ENCODE data around the gene RNU2-63P.
"Not testable (repeated sequence)": the region's sequence is repeated elsewhere in the genome, so short reads cannot be mapped to it uniquely, and the experiment has no call there.

Gene RNU2-63P

GRCh38 chr2:88027697-88028389, 11.5 kb upstream of the RNU2-63P start:
- no peak for DNase-seq

DNA sequence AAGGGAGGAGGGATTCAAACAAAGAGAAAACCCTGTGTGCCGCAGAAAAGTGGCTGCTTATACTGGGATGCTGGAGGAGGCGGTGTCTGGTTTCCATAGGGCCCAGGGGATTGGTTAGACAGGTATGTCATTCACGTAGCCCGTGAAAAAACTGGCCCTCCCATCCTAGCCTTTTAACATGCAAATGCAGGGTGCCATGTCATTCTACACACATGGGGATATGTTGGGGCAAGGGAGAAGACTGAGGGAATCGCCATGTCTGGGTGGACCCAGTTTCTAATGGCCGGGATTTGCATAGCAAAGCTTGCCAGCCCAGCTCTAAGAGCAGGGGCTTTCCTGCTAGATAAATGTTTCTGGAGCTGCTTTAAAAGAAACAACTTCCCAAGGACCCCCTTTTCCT, 8.2 kb upstream of the RNU2-63P start:
- no peak for DNase-seq

DNA sequence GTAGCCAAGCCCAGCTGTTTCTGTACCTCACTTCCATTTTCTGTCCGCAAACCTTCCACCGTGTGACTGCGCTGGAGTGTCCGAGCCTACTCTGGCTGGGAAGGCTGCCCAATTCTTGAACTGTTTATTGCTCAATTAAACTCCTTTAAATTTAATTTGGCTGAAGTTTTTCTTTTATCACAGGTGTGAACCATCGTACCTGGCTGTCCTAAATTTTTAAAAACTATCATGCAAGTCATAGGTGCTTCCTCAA, 6.2 kb upstream of the RNU2-63P start:
- no peak for DNase-seq

- DNase-seq, result no peak
These were observed 3.6 kb upstream of the RNU2-63P start for GRCh38 chr2:88019985-88020384.

DNA sequence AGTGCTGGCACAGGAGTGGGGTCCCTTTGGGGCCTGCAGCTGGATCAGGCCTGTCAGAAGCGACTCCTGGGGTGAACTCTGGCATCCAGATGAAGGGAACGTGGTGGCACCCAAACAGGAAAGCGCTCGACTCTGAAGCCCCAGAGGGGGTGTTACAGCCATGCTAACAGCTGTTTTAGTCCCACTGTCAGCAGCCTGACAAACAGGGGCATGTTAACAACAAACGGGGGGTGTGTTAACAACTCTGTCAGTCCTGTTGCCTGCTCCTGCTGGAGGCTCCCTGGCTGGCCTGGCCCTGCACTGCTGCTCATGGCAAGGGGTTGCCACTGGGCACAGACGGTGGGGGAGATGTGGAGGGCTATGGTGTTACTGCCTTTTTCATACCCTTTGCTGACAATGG, 2.6 kb upstream of the RNU2-63P start:
- DNase-seq, result no peak

DNA sequence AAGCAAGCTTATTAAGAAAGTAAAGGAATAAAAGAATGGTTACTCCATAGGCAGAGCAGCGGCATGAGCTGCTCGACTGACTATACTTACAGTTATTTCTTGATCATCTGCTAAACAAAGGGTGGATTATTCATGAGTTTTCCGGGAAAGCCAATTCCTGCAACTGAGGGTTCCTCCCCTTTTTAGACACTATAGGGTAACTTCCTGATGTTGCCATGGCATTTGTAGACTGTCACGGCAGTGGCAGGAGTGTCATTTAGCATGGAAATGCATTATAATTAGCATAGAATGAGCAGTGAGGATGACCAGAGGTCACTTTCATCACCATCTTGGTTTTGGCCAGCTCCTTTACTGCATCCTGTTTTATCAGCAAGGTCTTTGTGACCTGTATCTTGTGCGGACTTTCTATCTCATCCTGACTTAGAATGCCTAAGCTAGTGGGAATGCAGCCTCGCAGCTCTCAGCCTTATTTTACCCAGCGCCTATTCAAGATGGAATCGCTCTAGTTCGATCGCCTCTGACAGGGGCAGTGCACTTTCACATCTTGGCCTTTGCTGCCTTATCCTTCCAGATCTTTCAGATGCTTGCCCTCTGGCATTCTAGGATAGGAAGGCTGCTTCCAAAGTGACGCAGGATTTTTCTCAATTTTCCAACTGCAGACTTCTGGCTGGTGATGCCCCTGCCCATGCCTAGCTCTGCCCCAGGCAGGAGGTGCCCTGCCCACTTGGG, 1.9 kb upstream of the RNU2-63P start:
- DNase-seq, result not testable (repeated sequence)

DNA sequence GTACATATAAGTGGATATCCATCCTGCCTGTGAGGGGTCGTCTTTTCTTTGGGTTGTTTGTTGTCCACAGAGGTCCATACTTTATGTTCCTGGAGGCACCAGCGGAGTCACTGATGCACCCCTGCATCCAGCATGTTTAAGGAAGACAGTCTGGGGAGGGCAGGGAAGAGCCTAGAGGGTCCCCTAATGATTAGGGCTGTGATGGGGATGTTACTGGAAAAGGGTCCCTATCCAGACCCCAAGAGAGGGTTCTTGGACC, 1.4 kb upstream of the RNU2-63P start:
- not testable (repeated sequence) for DNase-seq

DNA sequence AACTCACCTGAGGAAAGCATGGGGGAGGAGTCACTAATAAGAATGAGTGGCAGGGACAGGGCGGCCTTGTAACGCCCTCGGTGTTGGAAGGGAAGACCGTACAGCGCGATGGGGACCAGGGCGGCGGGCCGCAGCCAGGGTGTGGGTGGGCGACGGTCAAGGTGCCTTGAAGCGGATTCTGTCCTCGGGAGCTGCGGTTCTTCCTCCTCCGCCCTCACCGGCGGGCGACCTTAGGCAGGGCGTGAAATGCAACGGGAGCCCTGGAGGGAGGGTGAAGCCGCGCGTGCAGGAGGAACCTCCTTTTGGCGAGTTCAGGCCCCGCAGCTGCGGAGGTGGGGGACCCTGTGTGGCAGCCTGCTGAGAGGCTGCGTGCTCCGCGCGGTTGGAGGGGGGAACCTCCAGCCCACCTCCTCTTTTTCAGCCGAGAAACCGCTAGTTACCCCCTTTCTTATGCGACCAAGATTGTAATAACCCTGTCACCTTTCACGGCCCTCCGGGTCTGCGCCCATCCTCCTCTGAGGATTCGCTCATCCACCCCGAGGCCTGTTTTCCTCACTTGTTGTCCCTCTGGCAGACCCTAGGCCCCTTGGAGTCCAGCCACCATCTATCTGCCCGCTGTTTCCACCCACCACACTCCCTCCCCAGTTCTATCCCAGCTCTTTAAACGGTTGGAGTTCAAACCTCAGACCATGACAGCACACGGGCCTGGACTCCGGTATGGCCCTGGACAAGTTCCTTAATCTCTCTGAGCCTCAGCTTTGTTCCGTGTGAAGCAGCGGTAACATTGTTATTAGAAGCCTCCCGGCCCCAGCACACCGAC, 823 bp upstream of the RNU2-63P start:
- no peak for DNase-seq

GRCh38 chr2:88011011-88011410, 5.3 kb downstream of the RNU2-63P start:
- DNase-seq, result no peak

DNA sequence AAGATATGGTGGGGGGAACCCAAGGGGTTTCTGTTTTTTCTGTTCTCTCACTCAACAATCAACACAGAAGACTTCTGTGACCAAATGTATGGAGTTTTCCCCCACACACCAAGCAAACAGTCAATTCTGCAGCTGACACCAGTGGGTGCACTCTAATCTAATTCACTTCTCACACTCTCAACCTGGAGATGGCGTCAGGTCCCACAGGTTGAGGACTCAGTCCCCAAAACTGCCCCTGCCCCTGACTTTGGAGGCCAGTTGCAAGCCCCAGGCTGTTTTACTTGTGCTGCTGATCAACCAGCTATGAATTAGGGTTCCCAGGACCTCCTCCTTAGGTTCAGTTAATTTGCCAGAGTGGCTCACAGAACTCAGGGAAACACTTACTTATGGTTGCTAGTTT, 6.2 kb downstream of the RNU2-63P start:
- no peak for DNase-seq

- DNase-seq, result no peak
These were observed 9.4 kb downstream of the RNU2-63P start for GRCh38 chr2:88006912-88007439.

DNA sequence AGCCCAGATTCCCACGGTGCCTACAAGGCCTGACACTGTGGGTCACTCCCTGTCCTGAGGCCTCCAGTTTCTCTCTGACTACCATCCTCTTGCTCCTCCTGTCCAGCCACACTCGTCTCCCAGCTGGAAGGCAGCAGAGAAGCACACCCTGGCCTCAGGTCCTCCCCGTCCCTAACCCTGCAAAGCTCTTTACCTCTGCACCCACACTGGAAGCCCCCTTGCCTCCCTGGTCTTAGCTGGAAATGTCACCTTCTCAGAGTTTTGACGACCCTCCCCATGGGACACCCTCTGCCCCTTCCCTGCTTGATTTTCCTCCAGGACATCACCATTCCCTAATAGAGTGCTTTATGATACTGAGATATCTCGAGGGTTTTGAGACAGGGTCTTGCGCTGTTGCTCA, 10.6 kb downstream of the RNU2-63P start:
- DNase-seq, result no peak

DNA sequence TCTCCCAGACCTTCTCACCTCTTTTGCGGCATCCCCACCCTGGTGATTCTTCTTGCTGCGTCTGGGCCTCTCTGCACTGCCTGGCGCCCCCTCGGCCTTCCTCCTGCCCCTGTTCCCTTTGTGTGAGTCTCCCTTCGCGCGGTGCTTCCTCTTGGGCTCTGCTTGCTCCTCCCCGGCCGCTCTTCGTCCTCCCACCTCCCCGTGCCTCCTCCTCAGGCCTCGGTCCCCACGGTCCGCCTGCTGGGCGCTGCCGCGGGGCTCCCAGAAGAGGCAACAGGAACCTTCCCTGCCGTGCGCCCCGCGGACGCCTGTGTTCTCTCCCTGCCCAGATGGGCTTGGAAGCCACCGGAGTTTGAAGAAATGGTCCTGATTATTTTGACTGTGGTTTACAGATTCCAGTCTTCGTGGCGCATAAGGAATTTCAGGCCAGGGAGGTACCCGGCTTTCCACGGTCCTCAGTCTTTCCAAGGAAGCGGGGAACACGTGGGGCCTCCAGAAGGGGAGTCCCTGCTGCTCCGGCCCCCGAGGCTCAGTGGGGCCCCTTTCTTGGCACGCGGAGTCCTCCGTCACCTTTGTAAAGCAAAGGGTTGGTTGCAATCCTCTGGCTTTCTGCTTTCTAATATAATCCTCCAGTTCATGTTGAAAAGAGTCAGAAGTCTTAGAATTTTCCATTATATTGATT, 13.1 kb downstream of the RNU2-63P start:
- DNase-seq, result no peak

DNA sequence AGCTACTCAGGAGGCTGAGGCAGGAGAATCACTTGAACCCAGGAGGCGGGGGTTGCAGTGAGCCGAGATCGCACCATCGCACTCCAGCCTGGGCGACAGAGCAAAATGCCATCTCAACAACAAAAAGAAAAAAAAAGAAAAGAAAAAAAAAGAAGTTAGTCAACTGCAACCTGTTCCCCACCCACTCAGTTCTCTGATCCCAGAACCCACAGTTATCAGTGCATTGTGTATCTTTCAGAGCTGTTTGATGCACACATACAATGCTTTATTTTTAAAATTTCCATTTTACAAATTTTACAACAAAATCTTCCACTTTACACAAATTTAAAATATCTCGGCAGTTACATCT, 14.0 kb downstream of the RNU2-63P start:
- DNase-seq, result no peak

DNA sequence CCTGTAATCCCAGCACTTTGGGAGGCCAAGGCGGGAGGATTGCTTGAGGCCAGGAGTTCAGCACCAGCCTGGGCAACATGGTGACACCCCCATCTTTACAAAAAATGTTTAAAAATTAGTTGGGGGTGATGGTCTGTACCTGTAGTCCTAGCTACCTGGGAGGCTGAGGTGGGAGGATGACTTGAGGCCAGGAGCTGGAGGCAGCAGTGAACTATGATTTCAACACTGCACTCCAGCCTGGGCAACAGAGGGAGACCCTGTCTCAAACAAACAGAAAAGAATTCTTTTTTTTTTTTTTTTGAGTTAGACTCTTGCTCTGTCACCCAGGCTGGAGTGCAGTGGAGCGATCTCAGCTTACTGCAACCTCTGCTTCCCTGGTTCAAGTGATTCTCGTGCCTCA, 15.9 kb downstream of the RNU2-63P start:
- DNase-seq, result not testable (repeated sequence)

GRCh38 chr2:87996570-87996969, 19.8 kb downstream of the RNU2-63P start:
- DNase-seq, result no peak

- DNase-seq, result no peak
These were observed 20.6 kb downstream of the RNU2-63P start for GRCh38 chr2:87995756-87996155.

- DNase-seq, result not testable (repeated sequence)
These were observed 22.0 kb downstream of the RNU2-63P start for GRCh38 chr2:87994304-87994850.

DNA sequence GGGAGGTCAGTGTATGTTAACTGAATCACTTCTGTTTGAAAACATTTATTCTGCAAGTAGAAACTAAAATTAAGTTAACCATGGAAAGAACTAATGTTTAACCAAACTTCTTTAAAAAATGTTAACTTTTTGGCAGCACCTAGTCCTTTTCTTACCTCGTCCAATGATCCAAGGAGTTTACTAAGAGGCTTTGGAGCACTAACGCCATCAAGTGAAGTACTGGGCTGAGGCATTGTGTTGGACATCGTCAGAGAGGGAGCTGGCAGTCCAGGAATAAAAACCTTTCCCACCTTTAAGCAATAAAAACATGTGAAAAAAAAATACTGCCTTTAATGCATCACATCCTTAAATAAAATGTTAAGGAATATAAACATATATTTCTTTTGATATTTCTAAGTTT, 23.8 kb downstream of the RNU2-63P start:
- not testable (repeated sequence) for DNase-seq

GRCh38 chr2:87987473-87987872, 28.9 kb downstream of the RNU2-63P start:
- DNase-seq, result not testable (repeated sequence)

DNA sequence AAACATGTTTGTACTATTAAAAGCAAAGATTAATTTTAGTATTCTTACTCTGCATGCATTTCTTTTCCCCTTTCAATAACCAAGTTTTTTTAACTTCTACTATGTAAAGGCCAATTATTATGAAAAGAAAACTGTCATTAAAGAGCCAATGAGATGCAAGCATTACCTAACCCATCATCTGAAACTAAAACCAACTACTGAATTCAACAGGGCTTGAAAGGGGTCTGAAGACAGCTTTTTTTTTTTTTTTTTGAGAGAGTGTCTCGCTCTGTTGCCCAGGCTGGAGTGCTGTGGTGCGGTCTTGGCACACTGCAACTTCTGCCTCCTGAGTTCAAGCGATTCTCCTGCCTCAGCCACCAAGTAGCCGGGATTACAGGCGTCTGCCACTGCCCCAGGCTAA, 30.4 kb downstream of the RNU2-63P start:
- DNase-seq, result not testable (repeated sequence)

DNA sequence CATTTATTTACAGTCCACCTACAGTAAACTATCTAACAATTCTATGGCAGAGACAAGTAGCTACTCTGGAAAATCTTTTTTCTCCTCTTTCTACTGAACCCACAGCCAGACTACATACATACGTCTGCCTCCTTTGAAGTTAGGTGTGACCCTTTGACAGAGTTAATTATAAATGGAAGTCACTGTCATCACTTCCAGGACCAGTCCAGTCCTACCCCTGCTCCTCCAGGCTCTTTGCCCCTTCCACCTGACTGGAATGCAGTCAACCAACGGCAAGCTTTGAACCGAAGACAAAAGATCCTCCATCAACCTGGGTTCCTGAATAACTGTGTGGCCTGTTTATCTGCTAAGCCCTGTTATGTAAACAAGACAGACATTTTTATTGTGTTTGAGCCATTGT, 35.2 kb downstream of the RNU2-63P start:
- not testable (repeated sequence) for DNase-seq

- not testable (repeated sequence) for DNase-seq
These were observed 44.0 kb downstream of the RNU2-63P start for GRCh38 chr2:87972385-87972784.
